Body of pancreas (tissue), 4 donors: ENCODE results near the gene C3orf62.

Source experiments
- CTCF ChIP-seq, 7 experiments: fragments of 450-650 bp in 4 of 7; fragments of 200-600 bp in 3 of 7; sonication (generic) in 3 of 7; IDR thresholded peaks; one replicate each; pipeline ENCODE4 v1.5.1; 2016 to 2019; ENCODE audit warnings: antibody characterized with exemption in 7 of 7
- POLR2A ChIP-seq, 3 donors: fragments of 450-650 bp; IDR thresholded peaks; one replicate each; pipeline ENCODE4 v1.6.1; 2016; ENCODE audit warnings: antibody characterized with exemption in 3 of 3, mild to moderate bottlenecking in 2 of 3

GRCh38 chr3:49244581-49245205 lies 32.3 kb downstream of the C3orf62 start:
- TF ChIP-seq POLR2A (IDR thresholded peaks at IDR 0.05): no peak
- TF ChIP-seq CTCF (IDR thresholded peaks at IDR 0.05): no peak
